GM18498 (cell line): ENCODE data around the gene IFT122.
"Not testable (repeated sequence)": the region's sequence is repeated elsewhere in the genome, so short reads cannot be mapped to it uniquely, and the experiment has no call there.

Experiments
- ATAC-seq: cut with Tn5 transposase; IDR thresholded peaks from one replicate; pipeline ENCODE4 v1.9.1; 2021; ENCODE audit warnings: mild to moderate bottlenecking, moderate library complexity; ENCODE audit not compliant: unreplicated experiment

The IFT122 gene

DNA sequence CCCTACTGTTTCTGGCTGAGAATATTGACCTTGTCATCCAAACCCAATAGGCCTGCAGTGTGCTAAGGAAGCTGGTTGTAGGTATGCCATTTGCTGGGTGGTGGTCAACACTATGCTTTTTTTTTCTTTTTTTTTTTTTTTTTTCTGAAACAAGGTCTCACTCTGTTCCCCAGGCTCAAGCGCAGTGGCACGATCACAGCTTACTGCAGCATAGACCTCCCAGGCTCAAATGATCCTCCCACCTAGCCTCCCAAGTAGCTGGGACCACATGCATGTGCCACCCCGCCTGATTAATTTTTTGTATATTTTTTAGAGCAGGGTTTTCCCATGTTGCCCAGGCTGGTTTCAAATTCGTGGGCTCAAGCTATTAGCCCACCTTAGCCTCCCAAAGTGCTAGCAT, 52.7 kb downstream of the IFT122 start:
- no peak for ATAC-seq

DNA sequence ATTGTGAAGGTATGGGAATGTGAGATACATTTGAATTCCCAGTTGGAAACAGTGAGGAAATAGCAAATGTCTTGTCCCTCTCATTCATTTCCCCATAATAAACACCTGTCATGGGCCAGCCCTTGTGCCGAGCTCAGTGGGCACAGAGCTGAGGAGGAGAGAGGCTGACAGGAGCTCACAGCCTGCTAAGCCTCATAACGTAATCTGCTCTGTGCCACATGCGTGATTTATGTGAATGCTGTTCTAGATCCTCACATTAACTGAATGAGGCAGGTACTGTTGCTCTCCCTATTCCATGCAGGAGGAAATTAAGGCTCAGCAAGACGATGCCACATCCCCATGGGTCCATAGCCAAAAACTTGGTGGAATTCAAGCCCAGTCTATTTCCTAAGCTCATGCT, 53.2 kb downstream of the IFT122 start:
- no peak for ATAC-seq

DNA sequence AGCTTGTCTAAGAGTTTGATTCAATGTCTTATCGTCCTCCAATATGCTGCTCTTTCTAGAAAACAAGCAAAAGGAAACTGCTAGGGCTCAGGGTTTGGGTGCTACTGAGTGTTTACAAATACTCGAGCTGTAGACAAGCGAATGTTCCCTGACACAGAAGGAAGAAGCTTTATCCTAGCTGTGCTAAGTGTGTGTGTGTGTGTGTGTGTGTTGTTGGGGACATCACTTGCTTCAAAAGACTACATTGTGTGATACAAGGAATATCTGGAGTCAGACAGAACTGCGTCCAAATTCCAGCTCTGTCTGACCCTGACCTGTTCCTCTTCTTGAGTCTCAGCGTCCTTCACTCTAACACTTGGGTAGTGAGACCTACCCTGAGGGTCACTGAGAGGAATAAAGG, 54.5 kb downstream of the IFT122 start:
- not testable (repeated sequence) for ATAC-seq

DNA sequence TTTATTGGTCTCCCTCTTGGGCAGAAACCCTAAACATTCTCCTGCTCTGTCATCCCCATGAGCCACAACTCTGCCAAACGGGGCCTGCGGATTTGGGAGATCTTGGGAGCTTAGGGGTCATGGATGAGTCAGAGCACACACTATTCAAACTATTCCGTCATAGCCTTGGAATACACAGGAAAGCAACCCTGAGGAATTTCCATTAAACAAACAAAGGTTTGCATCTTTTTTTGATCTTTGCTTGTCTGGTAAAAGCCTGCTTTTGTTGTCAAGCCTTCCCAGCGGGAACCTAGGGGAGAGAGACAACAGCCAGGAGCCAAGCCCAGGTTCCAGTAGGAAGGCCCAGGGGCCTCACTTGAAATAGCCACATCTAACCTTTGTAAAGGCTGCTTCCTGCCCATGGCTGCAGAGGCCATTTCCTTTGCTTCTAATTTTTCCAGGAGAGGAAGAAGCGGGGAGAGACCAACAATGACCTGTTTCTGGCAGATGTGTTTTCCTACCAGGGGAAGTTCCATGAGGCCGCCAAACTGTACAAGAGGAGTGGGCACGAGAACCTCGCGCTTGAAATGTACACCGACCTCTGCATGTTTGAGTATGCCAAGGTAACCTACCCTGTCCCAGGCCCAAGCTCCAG, 55.1 kb downstream of the IFT122 start:
- ATAC-seq, result not testable (repeated sequence)

DNA sequence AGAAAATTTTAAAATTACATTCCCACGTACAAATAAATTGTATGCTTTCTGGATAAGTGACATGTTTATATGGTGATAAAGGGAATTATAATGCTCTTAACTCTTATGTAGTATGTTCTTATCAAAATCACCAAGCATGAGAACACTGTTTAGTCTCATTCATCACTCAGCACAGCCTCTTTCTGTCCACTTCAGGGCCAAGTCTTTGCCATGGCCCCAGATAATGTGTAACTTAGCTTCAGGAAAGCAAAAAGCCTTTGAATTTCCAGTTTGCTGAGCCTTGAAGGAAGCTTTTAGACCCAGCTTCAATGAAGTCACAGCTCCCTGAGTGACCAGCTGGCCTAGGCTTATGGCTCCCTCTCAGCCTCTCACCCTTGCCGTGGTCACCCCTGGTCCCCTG, 57.9 kb downstream of the IFT122 start:
- not testable (repeated sequence) for ATAC-seq

DNA sequence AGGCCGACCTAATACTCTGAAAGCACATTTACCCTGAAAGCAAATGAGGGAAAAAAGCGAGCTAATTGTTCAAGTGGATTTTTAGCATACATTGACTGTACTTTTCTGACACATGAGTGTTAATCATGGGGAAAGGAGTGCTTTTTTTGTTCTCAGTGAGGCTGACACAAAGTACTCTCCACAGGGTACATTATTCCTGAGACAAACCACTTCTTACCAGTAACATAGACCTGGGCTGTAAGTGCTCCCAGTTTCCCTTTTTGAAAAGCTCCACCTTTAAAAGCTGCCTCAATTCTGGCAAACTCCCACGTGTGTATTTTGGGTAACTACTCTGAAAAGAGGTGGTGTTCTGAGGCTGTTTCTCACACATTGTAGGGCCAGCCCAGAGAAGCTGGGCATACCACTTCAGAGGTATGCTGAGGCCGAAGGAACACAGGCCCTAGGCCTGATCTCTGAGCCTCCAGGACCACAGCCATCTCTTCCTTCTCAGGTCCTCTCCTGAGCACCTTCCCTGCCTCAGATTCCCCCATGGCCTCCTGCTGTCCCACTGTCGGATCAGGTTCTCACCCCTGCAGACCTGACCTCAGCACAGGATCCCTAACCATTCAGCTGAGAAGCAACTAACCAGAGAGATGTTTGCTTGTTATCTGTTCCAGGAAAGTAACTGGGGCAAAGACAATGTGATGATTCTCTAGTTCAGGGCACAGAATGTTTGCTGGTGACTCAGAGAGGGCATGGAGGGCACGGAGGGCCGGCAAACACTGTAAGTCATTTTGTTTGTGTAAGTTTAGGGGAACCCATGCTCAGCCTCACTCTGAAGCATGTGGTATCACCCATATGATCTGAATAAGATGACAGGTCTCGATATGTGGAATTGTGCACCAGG, 58.8 kb downstream of the IFT122 start:
- ATAC-seq, result not testable (repeated sequence)

DNA sequence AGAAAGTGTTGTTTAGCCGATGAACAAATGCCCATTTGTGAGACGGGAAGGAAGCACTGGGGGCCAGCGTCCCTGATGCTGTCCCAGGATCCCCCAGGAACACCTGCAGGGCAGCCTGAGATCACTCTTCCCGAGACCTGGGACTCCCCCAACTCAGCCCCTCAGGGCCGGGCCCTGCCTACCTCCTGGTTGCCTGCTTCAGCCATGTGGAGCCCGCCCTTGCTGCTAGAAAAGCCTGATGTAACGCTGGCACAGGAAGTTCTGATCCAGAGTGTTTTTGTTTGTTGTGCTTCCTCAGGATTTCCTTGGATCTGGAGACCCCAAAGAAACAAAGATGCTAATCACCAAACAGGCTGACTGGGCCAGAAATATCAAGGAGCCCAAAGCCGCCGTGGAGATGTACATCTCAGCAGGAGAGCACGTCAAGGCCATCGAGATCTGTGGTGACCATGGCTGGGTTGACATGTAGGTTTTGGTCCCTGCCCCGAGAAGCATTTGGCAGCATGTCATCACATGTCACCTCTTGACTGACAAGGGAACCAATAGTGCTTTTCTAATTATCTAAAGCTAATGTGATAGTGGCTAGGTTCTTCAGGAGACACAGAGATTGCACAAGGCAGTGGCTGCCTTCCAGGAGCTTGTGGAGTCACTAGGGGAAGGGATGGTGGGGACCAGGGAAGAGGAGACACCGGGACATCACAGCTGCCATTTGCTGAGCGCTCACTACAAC, 59.7 kb downstream of the IFT122 start:
- not testable (repeated sequence) for ATAC-seq

DNA sequence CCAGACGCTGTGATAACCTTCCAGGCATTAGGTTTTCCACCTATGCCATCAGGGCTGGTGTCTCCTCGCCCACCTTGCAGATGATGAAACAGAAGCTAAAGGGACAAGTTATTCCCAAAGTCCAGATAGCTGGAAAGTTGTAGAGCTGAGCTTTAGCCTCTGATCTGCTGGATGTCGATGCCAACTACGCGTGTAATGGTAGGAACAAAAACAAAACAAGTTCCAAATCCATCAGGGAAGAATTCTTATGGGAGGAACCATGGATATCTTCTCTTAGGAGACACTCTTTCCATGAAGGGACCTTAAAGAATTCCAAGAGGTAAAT, 60.3 kb downstream of the IFT122 start:
- no peak for ATAC-seq

DNA sequence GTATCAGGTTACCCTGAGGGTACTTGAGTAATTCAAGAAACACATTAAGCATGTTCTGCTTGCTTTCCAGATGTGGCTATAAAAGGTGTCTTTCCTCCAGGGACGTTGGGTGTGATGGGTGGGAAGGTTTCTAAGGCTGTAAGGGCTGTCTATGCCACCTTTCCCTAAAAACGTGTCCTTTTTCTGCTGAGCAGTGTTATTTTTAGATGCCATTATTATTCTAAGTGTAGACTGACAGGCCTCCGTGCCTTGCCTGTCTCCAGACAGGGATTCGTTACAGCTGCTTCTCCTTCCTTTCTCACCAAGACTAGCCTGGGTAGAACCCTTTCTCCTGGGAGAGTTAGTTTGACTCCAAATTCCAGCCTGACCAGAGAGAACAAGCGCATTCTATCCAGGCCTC, 61.6 kb downstream of the IFT122 start:
- ATAC-seq, result no peak

DNA sequence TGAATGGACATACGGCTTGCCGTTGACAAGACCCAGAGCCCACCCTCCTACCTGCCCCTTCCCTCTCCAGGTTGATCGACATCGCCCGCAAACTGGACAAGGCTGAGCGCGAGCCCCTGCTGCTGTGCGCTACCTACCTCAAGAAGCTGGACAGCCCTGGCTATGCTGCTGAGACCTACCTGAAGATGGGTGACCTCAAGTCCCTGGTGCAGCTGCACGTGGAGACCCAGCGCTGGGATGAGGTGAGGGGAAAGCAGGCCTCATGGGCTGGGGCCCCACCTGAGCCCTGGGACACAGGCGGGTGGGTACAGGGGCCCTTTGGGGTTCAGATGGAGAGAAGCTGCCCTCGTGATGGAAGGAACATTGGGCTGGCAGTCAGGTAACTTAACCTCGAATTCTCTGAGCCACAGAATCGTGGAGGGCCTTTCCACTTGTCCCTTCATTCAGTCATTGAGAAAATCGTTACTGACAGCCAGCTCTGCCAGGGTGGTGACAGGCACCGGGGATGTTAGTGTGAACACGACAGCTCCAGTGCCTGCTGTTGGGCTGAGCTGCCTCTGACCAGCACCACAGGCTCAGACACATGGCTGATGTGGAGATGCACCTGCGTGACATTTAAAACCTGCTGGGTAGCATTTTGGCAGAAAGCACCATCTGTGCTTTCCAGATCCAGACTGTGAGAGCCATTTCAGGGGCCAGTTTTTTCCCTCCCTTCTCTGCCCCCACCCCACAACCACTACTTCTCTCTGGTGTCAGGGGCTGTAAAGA, 62.8 kb downstream of the IFT122 start:
- no peak for ATAC-seq

DNA sequence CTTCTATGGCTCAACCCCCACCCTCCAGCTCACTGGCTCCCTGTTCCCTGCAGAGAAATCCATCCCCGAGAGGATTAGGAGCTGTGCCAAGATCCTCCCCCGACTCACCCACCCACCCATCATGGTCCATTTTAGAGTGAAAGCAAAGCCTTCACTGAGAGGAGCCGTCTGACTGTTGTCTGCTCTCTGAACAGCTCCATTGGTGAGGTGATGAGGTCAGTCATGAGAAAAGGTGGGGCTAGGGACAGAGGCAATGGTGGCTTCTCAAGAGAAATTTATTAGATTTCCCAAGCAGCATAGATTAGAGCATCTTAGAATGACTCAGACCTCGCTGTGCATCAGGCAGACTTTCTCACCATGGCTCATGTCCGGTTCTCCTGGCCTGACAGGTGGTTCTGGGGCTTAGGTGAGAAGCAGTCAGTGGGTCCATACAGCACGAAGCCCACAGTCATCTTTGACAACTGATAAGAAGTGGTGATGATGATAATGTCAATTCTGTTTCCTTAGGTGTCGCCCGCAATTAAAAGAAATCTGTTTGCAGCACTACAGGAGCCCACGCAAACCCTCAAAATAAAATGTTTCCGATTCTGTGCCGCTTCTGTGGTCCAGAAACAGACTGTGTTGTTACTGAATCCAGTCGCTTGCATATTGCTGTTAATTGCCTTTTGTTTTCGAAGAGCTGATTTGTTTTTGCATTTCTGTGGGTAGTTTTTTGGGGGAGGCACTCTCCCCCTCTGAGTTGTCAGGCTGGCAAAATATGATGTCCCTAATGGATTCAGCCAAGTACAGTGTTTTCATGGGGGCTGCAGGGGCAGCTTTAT, 63.7 kb downstream of the IFT122 start:
- ATAC-seq, result no peak

DNA sequence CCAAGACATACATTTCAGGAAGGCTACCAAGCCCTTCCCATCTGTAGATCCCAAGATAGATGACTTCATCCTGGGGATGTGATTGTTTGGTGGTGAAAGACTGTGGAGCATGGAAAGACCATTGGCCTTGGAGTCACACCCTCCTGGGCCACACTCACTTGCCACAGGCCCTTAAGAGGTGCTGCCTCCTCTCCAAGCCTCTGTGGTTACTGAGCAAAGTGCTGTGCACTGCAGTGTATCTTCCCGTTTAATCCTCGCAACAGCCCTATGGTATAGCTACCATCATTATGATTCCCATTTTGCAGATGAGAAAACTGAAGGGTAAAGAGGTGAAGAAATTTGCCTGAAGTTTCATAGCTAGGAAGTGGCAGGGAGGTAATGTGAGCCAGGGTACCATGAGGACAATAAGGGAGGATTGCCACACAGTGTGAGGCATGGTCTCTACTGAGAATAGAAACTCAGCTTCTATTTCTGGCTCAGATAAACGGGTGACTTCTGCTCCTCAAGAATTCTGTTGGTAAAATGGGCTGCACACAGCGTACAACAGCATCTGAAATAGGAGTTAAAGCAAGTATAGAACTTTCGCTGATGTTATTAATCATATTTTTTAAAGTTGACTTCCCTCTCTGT, 64.6 kb downstream of the IFT122 start:
- no peak for ATAC-seq

DNA sequence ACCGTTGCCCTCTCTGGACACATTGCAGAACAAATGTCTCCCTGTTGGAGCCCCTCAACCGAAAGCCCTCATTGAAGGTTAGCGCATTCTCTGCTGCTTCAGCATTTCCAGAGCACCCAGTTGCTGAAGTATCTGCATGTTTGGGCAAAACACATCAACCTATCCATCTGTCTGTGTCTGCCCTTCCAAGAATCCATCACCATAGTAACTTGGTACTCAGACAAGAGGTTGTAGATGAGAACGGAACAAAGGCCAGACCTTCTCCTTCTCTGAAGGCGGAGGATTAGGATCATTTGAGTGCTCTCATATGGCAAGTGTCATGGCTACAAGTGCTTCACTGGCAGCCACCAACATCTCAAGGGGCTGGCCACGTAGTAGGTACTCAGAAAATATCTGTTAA, 65.3 kb downstream of the IFT122 start:
- ATAC-seq, result no peak

DNA sequence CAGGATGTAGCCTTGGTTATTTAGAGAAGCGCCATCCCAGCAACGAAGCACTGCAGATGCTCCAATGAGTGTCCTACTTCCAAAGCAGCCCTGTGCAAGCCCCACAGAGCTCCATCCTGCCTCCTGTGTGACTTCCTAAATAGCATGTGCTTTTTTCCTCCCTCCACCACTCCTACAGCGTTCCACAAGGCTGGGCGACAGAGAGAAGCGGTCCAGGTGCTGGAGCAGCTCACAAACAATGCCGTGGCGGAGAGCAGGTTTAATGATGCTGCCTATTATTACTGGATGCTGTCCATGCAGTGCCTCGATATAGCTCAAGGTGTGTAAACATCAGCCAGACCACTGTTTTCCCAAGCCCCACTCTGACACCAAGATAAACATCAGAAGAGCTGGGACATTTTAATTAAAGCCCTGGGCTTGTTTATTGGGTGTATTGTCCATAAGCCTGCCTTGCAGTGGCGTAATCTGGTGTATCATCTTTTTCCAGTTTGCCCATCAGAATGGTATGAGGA, 66.3 kb downstream of the IFT122 start:
- ATAC-seq, result no peak

DNA sequence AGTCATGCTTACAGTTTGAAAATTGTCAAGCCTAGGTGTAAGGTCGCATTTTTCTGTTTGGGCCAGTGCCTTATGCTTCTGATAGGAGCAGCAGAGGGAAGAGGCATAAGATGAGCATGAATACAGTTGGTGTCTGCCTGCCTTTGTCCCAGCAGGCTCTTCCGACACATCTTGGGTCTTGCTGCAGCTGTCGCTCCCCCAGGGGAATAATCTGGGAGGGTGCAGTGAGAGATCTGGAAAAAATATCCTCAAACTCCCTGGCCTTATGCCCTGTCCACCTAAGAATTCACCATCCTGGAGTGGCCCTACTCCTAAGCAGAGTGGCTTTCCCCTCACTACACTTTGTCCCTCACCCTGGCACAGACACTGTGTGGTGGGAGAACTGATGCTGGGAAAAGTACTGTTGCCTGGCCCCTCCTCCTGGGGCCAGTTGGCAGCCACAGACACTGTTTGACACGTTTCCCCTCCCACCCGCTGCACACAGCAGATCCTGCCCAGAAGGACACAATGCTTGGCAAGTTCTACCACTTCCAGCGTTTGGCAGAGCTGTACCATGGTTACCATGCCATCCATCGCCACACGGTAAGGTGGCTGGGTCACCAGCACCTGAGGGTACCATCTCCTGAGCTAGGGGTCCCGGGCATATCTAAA, 67.3 kb downstream of the IFT122 start:
- no peak for ATAC-seq

DNA sequence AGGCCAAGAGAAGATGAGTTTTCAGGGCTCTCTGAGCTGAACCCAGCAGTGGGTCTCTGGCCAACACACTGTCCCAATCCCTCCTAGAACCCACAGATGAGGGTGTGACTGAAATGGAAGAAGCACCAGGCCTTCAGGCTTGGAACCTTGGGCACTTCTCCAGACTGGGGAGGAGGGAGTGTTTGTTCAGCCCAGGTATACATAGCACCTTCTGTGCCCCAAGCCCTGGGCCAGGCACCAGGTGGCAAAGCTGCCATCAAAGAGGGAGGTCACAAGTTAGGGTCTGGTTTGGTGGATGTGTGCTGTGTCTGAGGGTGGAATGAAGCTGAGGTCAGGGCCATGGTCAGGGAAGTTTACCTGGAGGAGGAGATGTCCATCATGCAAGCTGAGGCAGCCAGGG, 72.6 kb downstream of the IFT122 start:
- ATAC-seq, result no peak

DNA sequence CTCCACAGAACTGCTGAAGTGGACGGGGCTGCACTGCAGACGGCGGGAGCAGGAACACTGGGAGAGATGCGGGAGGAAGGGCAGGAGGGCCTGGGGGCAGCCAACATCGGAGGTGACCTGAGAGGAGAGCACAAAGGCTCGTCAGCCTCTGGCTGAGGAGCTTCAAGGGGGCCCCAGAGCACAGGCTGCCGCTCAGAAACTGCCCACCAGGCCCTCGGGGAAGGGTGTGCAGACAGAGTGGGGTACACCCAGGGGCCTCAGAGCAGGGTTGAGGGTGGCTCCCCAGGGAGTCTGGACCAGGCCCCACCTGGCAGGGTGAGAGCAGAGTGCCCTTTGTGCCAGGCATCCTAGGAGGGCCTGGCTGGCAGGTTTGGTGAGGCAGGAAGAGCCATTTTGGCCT, 73.7 kb downstream of the IFT122 start:
- ATAC-seq, result no peak

DNA sequence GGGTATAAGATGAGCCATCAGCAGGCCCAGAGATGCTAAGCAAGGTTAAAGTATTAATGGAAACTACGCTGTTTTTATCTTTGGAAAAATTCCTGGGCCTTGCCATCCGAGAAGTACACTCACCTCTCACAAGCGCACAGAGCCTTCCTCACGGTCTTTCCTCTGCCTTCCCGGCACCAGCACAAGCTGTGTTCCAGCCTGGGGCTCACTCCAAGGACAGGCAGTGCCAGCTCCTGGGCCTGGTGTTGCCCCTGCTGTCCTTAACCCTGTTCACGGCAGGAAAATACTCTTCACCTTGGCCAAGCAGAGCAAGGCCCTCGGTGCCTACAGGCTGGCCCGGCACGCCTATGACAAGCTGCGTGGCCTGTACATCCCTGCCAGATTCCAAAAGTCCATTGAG, 74.1 kb downstream of the IFT122 start:
- no peak for ATAC-seq

DNA sequence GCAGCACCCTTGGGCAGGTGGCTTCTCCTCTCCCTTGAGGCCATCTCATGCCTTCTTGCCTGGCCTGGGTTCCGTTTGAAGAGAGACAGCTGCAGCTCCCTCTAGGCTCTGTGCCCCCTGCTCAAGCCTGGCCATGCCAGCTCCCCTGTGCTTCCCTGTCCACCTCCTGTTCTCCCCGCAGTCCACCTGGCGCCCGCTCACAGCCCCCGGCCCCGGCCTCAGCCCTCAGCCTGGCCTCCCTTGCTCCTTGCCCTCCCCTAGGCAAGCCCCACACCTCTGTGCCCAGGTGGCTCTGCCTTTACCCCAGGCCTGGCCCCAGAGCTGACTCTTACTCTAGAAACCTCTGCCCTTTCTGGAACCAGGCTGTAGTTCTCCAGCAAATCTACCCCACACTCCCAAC, 74.5 kb downstream of the IFT122 start:
- no peak for ATAC-seq
